ENCODE measurements around the gene THTPA. TPM values are rescaled to one million over a fixed set of nuclear protein-coding genes. Genes with fewer than 3 reads are reported as not detected.

Gene THTPA
- total and polyA plus RNA-seq, 9 of the 15 experiments (the other 6 are each of a cell fraction or from before 2014, with no cell fraction given) = 2.4 to 8.7 (median 5.2) TPM

- Histone ChIP-seq H3K36me3 (ENCODE audit: control insufficient read depth, insufficient read depth, low read length) (no peaks in the 10 kb centered on the region), H3K4me1 (replicated peaks in 1 of 2; ENCODE audit: control insufficient read depth in 2 of 2, insufficient read depth in 2 of 2, low read length in 2 of 2) (peaks cover 10 to 16% of the 10 kb centered on the region in 2 experiments; a peak in 4 of 5 replicates), H2AFZ (ENCODE audit: low read depth, low read length) (no peak overlapping the region), H3K4me2 (ENCODE audit: insufficient read depth, low read length) (no peak overlapping the region), H3K27ac (ENCODE audit: extremely low read depth, low read depth, low read length) (no peak overlapping the region), H3K79me2 (ENCODE audit: control insufficient read depth, insufficient read depth, low read length) (no peaks in the 10 kb centered on the region), H3K9me1 (ENCODE audit: control insufficient read depth, insufficient read depth, low read length) (no peaks in the 10 kb centered on the region), H4K20me1 (replicated peaks; ENCODE audit: control insufficient read depth, insufficient read depth, low read length) (no peaks in the 10 kb centered on the region), H3K9ac (ENCODE audit: insufficient read depth in 1 of 2, low read depth in 2 of 2, low read length in 2 of 2) (no peak overlapping the region), H3K9me3 (replicated peaks; ENCODE audit: control insufficient read depth, insufficient read depth, low read depth, low read length) (no peaks in the 10 kb centered on the region), H3K4me3 (no peak overlapping the region), H3K27me3 (ENCODE audit: control insufficient read depth in 2 of 2, insufficient read depth in 2 of 2, low read length in 2 of 2) (peaks cover 0 to 9% of the 10 kb centered on the region in 2 experiments; a peak in 1 of 5 replicates)
- DNase-seq (ENCODE audit: extremely low read depth in 1 of 4, low spot score in 3 of 4) (no peak), FAIRE-seq (no peak), ATAC-seq (no peak)
- in situ Hi-C loops (cut with MboI) = no loop called here
- CTCF ChIA-PET (ENCODE audit: low intra/inter-chr PET ratio) = interaction anchor here (0.5 to 1.0 kb wide), 2 partner anchors 406 to 479 kb away, joined by 3 read pairs; no protein-coding TSS in a partner anchor
- intact Hi-C loops (cut with micrococcal nuclease) = no loop called here
- no TSS peak for BruUV-seq (replicated peaks)
- WGBS (ENCODE audit: insufficient coverage, low coverage, missing lambda C conversion rate) = 27% methylated on average over 2 of the region's 2 CpGs
- POLR2A ChIA-PET = interaction anchor here (0.6 kb wide), 1 partner anchor 24 kb away, joined by 3 read pairs; no protein-coding TSS in a partner anchor
- TF ChIP-seq PCBP1 (IDR thresholded peaks at IDR 0.05; ENCODE audit: low read depth, low read length, poor library complexity, severe bottlenecking) (no peak), ZBTB8A (IDR thresholded peaks at IDR 0.05; ENCODE audit: partially characterized antibody) (no peak), ZNF140 (CRISPR knock-in tag; IDR thresholded peaks at IDR 0.05) (no peak), RBM25 (IDR thresholded peaks at IDR 0.05; ENCODE audit: low read depth, low read length, severe bottlenecking) (no peak), ZNF764 (CRISPR knock-in tag; IDR thresholded peaks at IDR 0.05; ENCODE audit: low read depth) (no peak), MYNN (IDR thresholded peaks at IDR 0.05) (no peak), MYNN (CRISPR knock-in tag; IDR thresholded peaks at IDR 0.05) (no peak), USF1 (CRISPR knock-in tag; IDR thresholded peaks at IDR 0.05) (no peak), HMG20A (CRISPR knock-in tag; conservative IDR thresholded peaks at IDR 0.05) (no peak), COPS2 (conservative IDR thresholded peaks at IDR 0.05) (no peak), ZBTB49 (CRISPR knock-in tag; IDR thresholded peaks at IDR 0.05; ENCODE audit: borderline replicate concordance) (no peak), HEY1 (CRISPR knock-in tag; IDR thresholded peaks at IDR 0.05; ENCODE audit: borderline replicate concordance) (no peak)
- TF ChIP-seq, protein P1, sequence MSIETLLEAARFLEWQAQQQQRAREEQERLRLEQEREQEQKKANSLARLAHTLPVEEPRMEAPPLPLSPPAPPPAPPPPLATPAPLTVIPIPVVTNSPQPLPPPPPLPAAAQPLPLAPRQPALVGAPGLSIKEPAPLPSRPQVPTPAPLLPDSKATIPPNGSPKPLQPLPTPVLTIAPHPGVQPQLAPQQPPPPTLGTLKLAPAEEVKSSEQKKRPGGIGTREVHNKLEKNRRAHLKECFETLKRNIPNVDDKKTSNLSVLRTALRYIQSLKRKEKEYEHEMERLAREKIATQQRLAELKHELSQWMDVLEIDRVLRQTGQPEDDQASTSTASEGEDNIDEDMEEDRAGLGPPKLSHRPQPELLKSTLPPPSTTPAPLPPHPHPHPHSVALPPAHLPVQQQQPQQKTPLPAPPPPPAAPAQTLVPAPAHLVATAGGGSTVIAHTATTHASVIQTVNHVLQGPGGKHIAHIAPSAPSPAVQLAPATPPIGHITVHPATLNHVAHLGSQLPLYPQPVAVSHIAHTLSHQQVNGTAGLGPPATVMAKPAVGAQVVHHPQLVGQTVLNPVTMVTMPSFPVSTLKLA (conservative IDR thresholded peaks at IDR 0.05) = no peak
- TF ChIP-seq, protein P2, sequence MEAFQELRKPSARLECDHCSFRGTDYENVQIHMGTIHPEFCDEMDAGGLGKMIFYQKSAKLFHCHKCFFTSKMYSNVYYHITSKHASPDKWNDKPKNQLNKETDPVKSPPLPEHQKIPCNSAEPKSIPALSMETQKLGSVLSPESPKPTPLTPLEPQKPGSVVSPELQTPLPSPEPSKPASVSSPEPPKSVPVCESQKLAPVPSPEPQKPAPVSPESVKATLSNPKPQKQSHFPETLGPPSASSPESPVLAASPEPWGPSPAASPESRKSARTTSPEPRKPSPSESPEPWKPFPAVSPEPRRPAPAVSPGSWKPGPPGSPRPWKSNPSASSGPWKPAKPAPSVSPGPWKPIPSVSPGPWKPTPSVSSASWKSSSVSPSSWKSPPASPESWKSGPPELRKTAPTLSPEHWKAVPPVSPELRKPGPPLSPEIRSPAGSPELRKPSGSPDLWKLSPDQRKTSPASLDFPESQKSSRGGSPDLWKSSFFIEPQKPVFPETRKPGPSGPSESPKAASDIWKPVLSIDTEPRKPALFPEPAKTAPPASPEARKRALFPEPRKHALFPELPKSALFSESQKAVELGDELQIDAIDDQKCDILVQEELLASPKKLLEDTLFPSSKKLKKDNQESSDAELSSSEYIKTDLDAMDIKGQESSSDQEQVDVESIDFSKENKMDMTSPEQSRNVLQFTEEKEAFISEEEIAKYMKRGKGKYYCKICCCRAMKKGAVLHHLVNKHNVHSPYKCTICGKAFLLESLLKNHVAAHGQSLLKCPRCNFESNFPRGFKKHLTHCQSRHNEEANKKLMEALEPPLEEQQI (IDR thresholded peaks at IDR 0.05) = no peak
Observed at GRCh38 chr14:23547924-23548323, 8.1 kb upstream of the THTPA start.
